ENCODE results near the gene ACTN1.

ACTN1 gene

DNA sequence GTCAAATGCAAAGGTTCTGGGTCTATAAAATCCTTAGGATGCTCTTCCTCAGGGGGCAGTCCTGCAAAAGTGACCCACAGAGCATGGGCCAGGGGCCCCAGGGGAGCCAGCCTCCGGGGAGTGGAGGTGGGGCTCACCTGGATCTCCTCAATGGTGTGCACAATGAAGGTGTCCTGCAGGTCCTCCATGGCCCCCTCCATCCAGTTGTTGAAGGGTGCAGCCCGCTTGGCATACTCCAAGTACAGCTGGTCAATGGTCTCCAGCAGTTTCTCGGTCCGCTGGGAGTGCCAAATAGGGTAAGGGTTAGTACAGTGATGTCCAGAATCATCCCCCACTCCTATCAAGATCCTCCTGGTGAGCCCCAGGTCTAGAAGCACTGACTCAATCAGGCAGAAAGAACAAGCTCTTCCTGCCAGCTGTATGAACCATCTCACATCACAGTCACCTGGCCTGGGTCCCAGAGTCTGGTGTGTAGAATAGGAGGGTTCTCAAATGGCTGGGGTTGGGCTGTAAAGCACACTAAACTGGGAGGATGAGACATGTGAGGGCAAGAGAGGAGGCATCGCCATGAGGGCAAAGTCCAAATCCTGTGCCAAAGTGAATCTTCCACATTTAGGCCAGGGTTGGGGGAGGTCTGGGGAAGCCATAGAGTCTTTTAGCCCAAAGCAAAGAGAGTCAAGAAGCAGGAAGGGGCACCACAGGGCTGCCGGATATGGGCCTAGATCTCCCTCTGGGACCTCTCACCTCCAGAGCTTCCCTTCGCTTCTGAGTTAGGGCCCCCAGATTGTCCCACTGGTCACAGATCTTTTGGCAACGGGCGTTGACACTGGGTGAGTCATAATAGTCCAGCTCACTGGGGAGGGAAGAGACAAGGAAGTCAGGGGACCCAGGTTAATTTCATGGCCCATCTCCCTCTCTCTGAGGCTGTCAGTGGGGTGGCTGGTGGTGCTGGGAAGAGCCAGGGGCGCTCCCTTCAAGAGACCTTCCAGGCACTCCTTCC is 94.8 kb downstream of the ACTN1 start:
- no peak for DNase-seq

DNA sequence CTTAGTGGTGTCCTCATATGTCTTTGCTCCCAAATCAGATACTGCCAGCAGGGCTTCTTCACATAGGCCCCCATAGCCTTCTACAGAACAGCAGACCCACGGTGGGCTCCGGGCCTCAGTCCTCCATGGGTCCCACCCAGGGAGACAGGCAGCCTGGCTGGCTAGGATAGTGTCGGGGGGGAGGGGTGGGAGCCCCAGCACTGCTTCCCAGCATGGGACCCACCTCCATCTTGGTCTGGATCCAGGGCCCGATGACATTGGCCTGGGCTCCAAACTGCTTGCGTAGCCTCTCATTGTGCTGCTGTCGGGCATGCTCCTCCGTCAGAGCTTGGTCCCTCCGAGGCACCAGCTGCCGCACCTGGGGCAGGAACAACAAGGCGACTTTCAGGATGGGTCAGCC is 96.9 kb downstream of the ACTN1 start:
- DNase-seq: no peak

DNA sequence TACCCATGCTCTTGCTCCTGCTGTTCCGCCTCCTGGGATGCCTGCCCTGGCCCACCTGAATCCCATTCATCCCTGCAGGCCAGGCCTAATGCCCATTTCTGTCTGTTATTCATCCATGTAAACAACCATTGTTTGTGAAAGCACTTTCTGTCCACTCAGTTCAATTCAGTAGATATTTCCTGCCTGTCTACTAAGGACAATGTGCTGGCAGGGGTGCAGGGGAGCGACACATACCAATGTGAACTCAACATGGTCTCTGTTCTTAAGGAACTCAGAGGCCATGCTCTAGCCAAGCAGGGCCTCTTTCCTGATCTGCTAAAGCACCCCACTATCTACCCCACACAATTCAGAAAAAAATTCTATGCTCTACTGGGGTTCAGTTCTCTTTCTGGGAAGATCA is 97.7 kb downstream of the ACTN1 start:
- no peak for DNase-seq

- DNase-seq: no peak
These were observed 98.5 kb downstream of the ACTN1 start for GRCh38 chr14:68880581-68881105.

DNA sequence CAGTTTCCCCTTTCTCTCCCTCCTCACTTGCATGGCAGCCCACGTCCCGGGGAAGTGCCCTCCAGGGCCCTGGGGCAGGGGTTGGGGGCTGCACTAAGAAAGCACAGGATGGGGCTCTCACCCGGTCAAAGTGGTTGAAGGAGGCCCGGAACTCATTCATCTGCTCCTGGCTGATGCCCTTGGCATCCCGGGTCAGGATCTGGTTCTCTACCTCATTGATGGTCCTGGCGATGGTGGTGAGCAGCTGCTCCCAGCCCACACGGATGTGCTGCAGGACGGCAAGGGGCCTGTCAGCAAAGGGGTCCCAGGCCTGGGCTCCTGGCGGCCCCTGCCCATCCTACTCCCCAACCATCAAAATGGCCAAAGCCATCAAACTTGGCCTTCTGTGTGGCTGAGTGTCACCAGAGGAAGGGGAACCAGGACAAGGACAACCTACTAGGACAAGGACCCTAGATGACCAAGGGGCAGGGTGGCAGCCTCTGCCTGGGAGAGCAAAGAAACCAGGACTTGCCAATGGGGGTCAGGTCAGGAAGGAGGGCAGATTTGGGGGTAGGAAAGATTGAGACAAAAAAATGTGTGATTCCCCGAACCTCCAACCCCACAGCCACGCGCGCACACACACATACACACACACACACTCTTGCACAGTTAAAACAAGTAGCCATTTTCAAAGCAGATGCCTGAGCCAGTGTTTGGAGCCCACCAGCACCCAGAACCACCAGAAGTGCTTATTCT is 99.1 kb downstream of the ACTN1 start:
- DNase-seq: no peak

DNA sequence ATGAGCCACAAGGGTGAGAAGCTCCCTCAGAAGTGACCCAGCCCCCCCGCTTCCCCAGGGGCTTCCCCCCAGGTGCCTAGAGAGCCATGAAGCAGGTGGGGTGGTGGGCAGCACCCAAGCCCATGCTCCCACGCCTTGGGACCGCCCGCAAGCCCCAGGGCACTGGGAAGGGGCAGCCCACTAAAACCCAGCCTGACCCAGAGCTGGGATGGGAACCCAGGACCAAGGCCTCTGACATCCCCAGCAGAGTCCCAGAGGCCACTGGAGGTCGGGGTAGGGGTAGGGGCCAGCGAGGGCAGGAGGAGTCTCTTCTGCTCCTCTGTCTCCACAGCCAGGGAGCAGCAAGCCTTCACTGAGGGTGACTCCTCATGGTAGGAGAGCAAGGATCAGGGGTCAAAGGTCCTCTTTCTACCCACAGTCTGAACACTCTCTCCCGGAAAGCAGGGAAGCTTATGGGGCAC is 99.8 kb downstream of the ACTN1 start:
- no peak for DNase-seq

DNA sequence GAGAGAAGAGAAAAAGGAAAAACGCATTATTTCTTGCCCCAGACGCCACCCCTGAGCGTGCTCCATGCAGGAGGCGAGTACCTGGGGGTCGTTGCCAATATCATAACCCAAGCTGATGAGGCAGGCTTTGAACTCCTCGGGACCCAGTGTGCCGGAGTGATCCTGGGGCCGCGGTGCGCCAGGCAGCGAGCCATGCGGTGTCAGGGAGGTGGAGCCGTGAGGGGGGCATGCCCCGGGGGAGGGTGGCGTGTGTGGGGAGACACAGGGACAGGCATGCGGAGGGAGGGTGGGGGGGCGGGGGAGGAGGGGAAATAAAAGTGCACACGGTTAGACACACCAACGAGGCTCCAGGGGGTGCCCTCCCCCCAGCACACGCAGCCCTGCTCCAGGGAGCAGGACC is 100.2 kb downstream of the ACTN1 start:
- DNase-seq: no peak

GRCh38 chr14:68877993-68878575 is 101.0 kb downstream of the ACTN1 start:
- no peak for DNase-seq

DNA sequence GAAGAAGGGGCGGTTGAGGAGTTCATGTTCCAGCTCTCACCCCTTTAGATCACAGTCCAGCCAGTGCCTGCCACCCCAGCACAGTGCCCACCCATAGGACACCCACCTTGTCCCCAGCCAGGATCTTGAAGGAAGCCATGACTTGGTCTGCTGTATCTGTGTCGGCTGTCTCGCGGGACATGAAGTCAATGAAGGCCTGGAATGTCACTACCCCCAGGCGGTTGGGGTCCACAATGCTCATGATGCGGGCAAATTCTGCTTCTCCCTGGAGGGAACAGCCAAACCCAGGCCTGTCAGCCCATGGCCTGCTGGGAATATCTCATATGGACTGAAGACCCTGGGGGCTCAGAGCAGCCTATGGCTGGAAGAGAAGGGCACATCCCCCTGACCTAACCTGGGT is 102.1 kb downstream of the ACTN1 start:
- no peak for DNase-seq

- no peak for DNase-seq
These were observed 104.4 kb downstream of the ACTN1 start for GRCh38 chr14:68874746-68875155.

- no peak for DNase-seq
These were observed 105.7 kb downstream of the ACTN1 start for GRCh38 chr14:68873376-68873775.

- DNase-seq: no peak
These were observed 107.7 kb downstream of the ACTN1 start for GRCh38 chr14:68871392-68871791.

- no peak for DNase-seq
These were observed 112.0 kb downstream of the ACTN1 start for GRCh38 chr14:68866991-68867533.

- DNase-seq: no peak
These were observed 113.6 kb downstream of the ACTN1 start for GRCh38 chr14:68865542-68865941.

- no peak for DNase-seq
These were observed 114.7 kb downstream of the ACTN1 start for GRCh38 chr14:68864361-68864750.

- DNase-seq: no peak
These were observed 115.3 kb downstream of the ACTN1 start for GRCh38 chr14:68863610-68864360.

DNA sequence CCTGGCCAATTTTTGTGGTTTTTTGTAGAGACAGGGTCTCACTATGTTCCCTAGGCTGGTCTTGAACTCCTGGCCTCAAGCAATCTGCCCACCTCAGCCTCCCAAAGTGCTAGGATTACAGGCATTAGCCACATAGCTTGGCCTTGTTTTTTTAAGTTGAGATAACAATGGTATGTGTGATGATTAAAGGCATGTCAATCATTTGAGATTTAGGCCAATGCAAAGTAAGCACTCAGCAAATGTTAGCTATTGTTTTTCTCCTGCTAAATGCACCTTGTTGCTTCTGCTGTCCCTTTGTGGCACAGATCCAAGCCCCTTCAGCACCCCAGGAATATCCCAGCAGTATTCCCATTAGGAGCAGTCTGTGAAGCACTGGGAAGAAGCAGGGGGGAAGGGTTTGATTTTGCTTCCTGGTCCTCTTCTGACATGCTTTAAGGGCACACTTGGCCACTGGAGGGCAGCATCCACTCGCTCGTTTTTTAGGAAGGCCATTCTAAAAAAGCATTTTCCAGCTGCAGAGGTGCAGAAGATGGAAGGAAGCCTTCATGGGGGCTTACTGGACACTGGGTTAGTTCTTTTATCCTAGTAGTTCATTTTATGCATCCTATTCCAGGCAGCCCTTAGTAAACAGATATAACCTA is 116.0 kb downstream of the ACTN1 start:
- DNase-seq: peak; percentile 56 to 79

DNA sequence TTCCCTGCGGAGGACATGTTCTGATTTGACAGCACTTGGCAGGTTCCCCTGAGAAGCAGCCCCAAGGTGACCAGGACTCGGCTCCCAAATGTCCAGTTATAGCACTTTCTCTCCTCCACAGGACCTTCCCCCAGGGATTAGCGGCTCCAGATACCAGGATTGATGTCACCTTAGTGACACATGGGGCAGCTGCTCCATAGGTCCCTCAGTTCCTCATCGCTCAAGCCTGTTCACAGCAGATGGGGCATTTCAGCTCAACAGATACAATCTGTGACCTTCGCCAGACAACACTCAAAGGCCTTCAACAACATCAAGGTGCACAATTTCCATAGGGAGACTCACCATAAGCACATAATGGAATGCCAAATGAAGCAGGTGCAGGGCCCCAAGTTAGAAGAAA is 118.3 kb downstream of the ACTN1 start:
- DNase-seq: no peak

DNA sequence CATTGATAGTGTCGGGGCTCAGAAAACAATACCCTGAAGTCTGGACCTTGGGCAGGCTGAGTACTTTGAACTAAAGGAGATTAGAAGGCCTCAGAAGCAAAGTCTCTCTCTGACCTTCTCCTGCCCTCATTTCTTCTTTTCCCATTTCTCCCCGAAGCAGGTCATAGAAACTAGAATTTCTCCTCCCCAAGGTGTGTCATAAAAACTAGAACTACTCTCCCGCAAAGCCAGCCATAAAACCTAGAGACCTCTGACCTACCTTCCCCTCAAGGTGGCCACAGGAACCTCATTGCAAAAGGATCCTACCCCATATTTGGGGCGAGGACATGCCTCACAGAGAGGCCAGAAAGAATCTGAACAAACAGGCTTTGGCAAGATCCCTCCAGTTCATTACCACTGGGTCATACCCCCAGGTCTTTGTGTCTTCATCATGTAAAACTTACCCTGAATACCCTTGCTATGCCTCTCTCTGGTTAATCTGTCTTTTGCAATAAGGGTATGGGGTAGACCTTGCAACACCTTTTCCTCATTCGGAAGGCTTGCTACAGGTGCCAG is 121.5 kb downstream of the ACTN1 start:
- no peak for DNase-seq

- no peak for DNase-seq
These were observed 122.5 kb downstream of the ACTN1 start for GRCh38 chr14:68856572-68856971.

- no peak for DNase-seq
These were observed 124.7 kb downstream of the ACTN1 start for GRCh38 chr14:68854421-68854820.

Data from SW 1271 (cell line).